Measurements from ENCODE around the gene SLC9A1.

SLC9A1 gene

GRCh38 chr1:27157194-27157593 lies 2.3 kb upstream of the SLC9A1 start:
- no peaks in the 10 kb centered on the region for H3K27me3 Mint-ChIP-seq
- no peak for ATAC-seq
- peaks cover 41% of the 10 kb centered on the region for H3K4me1 Mint-ChIP-seq
- H3K36me3 Mint-ChIP-seq: no peaks in the 10 kb centered on the region
- no peak overlapping the region for H3K4me3 Mint-ChIP-seq
- H3K27ac Mint-ChIP-seq: no peak overlapping the region
- no peaks in the 10 kb centered on the region for H3K9me3 Mint-ChIP-seq

- no peaks in the 10 kb centered on the region for H3K36me3 Mint-ChIP-seq
- H3K4me1 Mint-ChIP-seq: peaks cover 54% of the 10 kb centered on the region
- H3K27me3 Mint-ChIP-seq: no peaks in the 10 kb centered on the region
- no peaks in the 10 kb centered on the region for H3K9me3 Mint-ChIP-seq
- H3K4me3 Mint-ChIP-seq: peak overlapping the region; percentile 94
- peak overlapping the region; percentile 94 for H3K27ac Mint-ChIP-seq
- ATAC-seq: peak; percentile 11
Measured at GRCh38 chr1:27154469-27154990, 395 bp downstream of the SLC9A1 start.

DNA sequence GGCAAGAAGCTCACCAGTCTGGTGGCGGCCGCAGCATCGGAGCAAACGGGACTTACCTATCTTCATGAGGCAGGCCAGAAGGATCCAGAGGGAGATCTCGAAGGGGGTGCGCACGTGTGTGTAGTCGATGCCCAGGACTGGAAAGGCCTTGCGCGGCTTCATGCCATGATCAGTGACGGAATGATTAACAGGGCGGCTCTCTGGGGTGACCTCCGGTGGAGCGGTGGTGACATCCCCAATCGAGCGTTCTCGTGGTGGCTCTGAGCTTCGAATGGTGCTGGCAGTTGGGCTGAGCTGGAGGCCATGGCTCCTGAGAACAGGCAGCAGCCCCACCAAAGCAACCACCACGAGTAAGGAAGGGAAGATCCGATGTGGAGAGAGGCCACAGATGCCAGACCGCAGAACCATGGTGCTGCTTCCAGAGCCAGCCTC lies 982 bp downstream of the SLC9A1 start:
- Mint-ChIP-seq H3K27ac (peak overlapping the region; percentile 94), H3K4me1 (peaks cover 60% of the 10 kb centered on the region), H3K36me3 (no peaks in the 10 kb centered on the region), H3K27me3 (no peaks in the 10 kb centered on the region), H3K4me3 (peak overlapping the region; percentile 94), H3K9me3 (no peaks in the 10 kb centered on the region)
- no peak for ATAC-seq

DNA sequence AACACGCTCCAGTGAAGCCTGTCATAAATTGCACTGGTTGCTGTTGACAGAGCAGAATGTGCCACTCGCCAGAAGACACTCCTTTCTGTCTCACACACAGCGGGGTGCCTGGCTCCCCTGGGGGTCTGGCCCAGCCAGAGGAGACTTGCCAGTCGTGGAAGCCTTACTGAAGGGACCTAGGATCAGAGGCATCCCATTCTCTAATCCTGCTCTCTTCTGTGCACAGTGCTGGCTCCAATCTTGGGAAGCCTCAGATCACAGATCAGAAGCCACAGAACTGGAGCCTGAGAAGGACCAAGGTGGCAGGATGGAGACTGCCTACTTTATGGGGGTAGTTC lies 1.4 kb downstream of the SLC9A1 start:
- Mint-ChIP-seq H3K4me1 (peaks cover 64% of the 10 kb centered on the region), H3K36me3 (no peaks in the 10 kb centered on the region), H3K9me3 (no peaks in the 10 kb centered on the region), H3K4me3 (peak overlapping the region; percentile 94), H3K27me3 (no peaks in the 10 kb centered on the region), H3K27ac (peak overlapping the region; percentile 94)
- ATAC-seq: no peak

GRCh38 chr1:27152829-27153548 lies 1.9 kb downstream of the SLC9A1 start:
- Mint-ChIP-seq H3K27me3 (no peaks in the 10 kb centered on the region), H3K9me3 (no peaks in the 10 kb centered on the region), H3K4me3 (peak overlapping the region; percentile 94), H3K36me3 (peaks cover 4% of the 10 kb centered on the region), H3K4me1 (peaks cover 70% of the 10 kb centered on the region), H3K27ac (peak overlapping the region; percentile 94)
- ATAC-seq: no peak

GRCh38 chr1:27152004-27152828 lies 2.7 kb downstream of the SLC9A1 start:
- ATAC-seq: no peak
- no peaks in the 10 kb centered on the region for H3K9me3 Mint-ChIP-seq

DNA sequence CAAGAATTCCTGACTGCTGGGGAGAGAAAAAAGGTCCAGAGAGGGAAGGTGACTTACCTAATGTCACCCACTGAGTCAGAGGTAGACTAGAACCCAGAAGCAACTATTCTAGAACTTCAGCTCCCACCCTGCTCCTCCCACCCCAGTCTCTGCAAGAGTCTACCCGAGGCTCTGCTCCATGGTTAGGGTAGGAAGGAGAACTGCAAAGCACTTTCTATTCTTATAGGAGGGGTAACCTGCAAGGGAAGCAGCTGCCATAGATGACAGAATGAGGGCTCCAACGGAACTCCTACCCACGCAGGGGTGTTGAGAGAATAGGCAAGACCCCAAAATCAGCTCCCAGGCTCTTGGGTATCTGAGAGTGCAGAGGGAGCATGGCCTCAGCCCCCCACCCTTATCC lies 4.3 kb downstream of the SLC9A1 start:
- peaks cover 71% of the 10 kb centered on the region for H3K4me1 Mint-ChIP-seq

More at GRCh38 chr1:27152004-27152828, 2.7 kb downstream of the SLC9A1 start:
- peak overlapping the region; percentile 94 for H3K4me3 Mint-ChIP-seq
- H3K27me3 Mint-ChIP-seq: no peaks in the 10 kb centered on the region
- H3K36me3 Mint-ChIP-seq: peaks cover 4% of the 10 kb centered on the region
- H3K27ac Mint-ChIP-seq: peak overlapping the region; percentile 94
- peaks cover 71% of the 10 kb centered on the region for H3K4me1 Mint-ChIP-seq

GRCh38 chr1:27150183-27150582 lies 4.7 kb downstream of the SLC9A1 start:
- Mint-ChIP-seq H3K36me3 (peaks cover 4% of the 10 kb centered on the region), H3K27ac (peak overlapping the region; percentile 72), H3K4me3 (no peak overlapping the region), H3K27me3 (no peaks in the 10 kb centered on the region), H3K4me1 (peaks cover 66% of the 10 kb centered on the region), H3K9me3 (no peaks in the 10 kb centered on the region)
- ATAC-seq: no peak

More for the DNA sequence above, 4.3 kb downstream of the SLC9A1 start:
- ATAC-seq: no peak
- Mint-ChIP-seq H3K36me3 (peaks cover 4% of the 10 kb centered on the region), H3K9me3 (no peaks in the 10 kb centered on the region), H3K27ac (no peak overlapping the region), H3K27me3 (no peaks in the 10 kb centered on the region), H3K4me3 (no peak overlapping the region)

DNA sequence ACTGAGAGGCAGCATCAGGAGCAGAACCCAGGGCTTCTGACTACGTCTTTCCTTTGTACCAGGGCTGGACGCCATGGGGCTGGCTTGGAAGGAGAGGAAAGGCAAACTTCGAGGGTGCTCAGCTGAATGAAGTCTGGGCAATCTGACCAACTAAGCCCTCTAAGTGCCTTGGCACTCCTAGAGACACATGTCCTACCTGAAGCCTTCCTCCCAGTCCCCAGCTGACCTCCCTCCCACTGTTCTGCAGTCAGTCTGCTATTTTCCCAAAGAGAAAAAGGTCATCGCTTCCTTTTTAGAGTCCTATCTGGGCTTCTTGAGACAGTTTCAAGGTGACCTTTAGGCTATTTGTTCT lies 5.2 kb downstream of the SLC9A1 start:
- peaks cover 66% of the 10 kb centered on the region for H3K4me1 Mint-ChIP-seq
- H3K4me3 Mint-ChIP-seq: no peak overlapping the region
- peaks cover 4% of the 10 kb centered on the region for H3K36me3 Mint-ChIP-seq
- peak overlapping the region; percentile 72 for H3K27ac Mint-ChIP-seq
- ATAC-seq: no peak
- H3K9me3 Mint-ChIP-seq: no peaks in the 10 kb centered on the region
- no peaks in the 10 kb centered on the region for H3K27me3 Mint-ChIP-seq

- no peak for ATAC-seq
- H3K4me3 Mint-ChIP-seq: no peak overlapping the region
- H3K27me3 Mint-ChIP-seq: no peaks in the 10 kb centered on the region
- no peaks in the 10 kb centered on the region for H3K9me3 Mint-ChIP-seq
- H3K36me3 Mint-ChIP-seq: peaks cover 4% of the 10 kb centered on the region
- peaks cover 61% of the 10 kb centered on the region for H3K4me1 Mint-ChIP-seq
- H3K27ac Mint-ChIP-seq: peak overlapping the region; percentile 72
Measured at GRCh38 chr1:27149084-27149761, 5.7 kb downstream of the SLC9A1 start.

DNA sequence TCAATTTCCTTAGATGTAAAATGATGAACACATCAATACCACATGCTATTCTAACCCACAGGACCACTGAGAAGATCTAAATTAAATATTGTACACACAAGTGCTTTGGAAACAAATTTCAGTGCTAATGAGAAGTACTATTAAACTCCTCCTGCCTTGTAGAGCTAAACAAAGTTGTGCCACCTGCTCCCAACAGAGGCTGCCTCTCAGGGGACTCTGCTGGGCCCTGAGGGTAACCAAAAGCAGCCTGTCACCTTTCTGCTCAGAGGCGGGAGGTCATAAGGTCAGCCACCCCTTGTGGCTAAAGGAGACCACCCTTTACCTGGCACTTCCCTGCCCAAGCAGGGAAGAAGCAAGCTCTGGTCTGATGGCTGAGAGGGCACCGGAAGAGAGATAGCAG lies 6.3 kb downstream of the SLC9A1 start:
- no peak overlapping the region for H3K4me3 Mint-ChIP-seq
- no peaks in the 10 kb centered on the region for H3K9me3 Mint-ChIP-seq
- peaks cover 56% of the 10 kb centered on the region for H3K4me1 Mint-ChIP-seq
- ATAC-seq: peak; percentile 49
- H3K27ac Mint-ChIP-seq: peak overlapping the region; percentile 72
- H3K36me3 Mint-ChIP-seq: peaks cover 4% of the 10 kb centered on the region
- H3K27me3 Mint-ChIP-seq: no peaks in the 10 kb centered on the region

DNA sequence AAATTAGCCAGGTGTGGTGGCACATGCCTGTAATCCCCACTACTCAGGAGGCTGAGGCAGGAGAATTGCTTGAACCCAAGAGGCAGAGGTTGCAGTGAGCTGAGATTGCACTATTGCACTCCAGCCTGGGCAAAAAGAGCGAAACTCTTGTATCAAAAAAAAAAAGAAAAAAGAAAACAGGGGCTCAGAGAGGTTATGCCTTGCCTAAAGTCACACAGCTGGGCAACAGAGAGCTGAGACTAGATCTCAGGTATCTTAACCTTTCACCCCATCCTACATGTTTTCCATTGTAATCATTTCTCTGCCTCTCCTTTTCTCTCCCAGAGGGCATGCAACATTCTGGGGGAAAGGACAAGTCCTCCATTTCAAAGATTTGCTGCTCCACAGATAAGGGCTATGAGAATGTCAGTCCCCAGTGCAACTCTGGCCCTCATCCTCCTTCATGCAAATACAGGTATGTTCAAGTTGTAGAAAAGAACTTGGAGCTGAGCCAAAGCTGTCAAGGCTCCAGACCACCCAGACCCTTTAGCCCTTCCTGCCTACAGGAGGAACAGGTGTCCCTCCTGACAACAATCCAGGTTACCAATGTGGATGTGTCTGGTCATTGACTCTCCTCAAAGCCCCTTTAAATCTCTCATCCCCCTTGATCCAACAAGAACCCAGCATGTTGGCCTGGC lies 6.9 kb downstream of the SLC9A1 start:
- H3K27ac Mint-ChIP-seq: peak overlapping the region; percentile 72
- peaks cover 4% of the 10 kb centered on the region for H3K36me3 Mint-ChIP-seq
- H3K27me3 Mint-ChIP-seq: no peaks in the 10 kb centered on the region
- H3K4me1 Mint-ChIP-seq: peaks cover 56% of the 10 kb centered on the region
- H3K4me3 Mint-ChIP-seq: no peak overlapping the region
- no peak for ATAC-seq
- H3K9me3 Mint-ChIP-seq: no peaks in the 10 kb centered on the region

- no peak overlapping the region for H3K4me3 Mint-ChIP-seq
- H3K9me3 Mint-ChIP-seq: no peaks in the 10 kb centered on the region
- H3K27ac Mint-ChIP-seq: no peak overlapping the region
- peaks cover 4% of the 10 kb centered on the region for H3K36me3 Mint-ChIP-seq
- ATAC-seq: no peak
- peaks cover 44% of the 10 kb centered on the region for H3K4me1 Mint-ChIP-seq
- H3K27me3 Mint-ChIP-seq: no peaks in the 10 kb centered on the region
Measured at GRCh38 chr1:27145934-27146354, 9.0 kb downstream of the SLC9A1 start.

DNA sequence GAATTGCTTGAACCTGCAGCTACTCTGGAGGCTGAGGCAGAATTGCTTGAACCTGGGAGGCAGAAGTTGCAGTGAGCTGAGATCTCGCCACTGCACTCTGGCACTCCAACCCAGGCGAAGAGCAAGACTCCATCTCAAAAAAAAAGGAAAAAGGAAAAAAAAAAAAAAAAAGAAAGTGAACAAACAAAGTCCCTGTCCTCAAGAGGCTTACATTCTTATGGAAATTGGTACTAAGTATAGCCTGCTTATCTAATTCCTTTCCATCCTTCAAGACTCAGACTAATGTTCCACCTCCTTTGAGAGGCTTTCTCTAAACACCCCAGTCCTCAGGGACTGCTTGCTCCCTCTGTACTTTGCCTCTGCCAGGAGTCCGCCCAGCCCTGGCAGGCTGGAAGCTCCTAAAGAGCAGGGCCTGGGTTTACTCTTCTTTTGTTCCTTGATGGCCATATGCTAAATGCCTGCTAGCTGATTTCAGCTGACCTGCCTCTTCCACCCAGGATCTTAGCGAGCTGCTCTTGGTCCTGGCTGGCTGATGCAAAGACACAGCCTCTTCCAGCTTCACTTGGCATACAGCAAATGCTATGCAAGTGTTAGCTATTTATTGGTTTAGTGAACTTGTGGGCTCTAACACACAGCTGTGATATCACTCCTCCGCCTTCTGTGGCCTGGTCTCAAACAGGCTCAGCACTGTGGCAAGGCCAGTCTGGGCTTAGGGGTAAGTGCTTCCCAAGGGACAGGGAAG lies 9.8 kb downstream of the SLC9A1 start:
- H3K36me3 Mint-ChIP-seq: peaks cover 4% of the 10 kb centered on the region
- H3K4me3 Mint-ChIP-seq: no peak overlapping the region
- H3K27ac Mint-ChIP-seq: no peak overlapping the region
- H3K4me1 Mint-ChIP-seq: peaks cover 40% of the 10 kb centered on the region
- no peaks in the 10 kb centered on the region for H3K27me3 Mint-ChIP-seq
- no peak for ATAC-seq
- no peaks in the 10 kb centered on the region for H3K9me3 Mint-ChIP-seq

Data from stimulated activated memory B cell treated with anti-CD40 and anti-IgM and Interleukin-4, amounts not matched to agents 10 μg/mL and 1 μg/mL and 100 μg/mL, for 72 hours (primary cell).